Measurements from ENCODE around the gene AP5B1. TPM values are rescaled to one million over a fixed set of nuclear protein-coding genes. Genes with fewer than 3 reads are reported as not detected.

Gene AP5B1
- total RNA-seq, 2 experiments from 2014 or later: 25.0 to 25.8 TPM

DNA sequence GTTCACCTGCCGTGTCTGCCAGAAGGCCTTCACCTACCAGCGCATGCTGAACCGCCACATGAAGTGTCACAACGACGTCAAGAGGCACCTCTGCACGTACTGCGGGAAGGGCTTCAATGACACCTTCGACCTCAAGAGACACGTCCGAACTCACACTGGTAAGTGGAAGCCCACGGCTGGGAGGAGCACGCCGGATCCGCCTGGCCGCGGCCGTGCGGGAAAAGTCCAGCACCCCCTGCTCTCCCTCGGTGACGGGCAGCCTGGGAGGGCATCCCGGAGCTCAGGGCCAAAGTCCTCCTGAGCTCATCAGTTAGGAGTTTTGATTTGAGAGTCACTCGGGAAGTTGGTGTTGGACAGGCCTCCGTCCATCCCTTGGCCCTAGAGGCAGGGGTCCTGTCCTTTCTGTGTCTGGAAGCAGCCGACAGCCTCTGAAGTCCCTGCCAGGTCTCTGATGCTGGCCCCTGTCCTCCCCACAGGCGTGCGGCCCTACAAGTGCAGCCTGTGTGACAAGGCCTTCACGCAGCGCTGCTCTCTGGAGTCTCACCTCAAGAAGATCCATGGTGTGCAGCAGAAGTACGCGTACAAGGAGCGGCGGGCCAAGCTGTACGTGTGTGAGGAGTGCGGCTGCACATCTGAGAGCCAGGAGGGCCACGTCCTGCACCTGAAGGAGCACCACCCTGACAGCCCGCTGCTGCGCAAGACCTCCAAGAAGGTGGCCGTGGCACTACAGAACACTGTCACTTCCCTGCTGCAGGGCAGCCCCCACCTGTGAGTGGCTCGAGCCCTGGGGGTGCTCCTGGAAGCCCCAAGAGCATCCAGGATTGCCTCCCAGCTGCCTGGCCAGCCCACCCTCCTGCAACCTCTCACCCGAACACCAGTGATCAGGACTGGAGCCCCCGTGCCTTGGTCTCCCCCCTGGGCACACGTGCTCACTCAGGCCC, 14.1 kb upstream of the AP5B1 start:
- ATAC-seq (no peak), DNase-seq (no peak)
- Mint-ChIP-seq H3K4me3 (no peak overlapping the region), H3K27ac (no peak overlapping the region), H3K36me3 (no peaks in the 10 kb centered on the region), H3K27me3 (peaks cover 18% of the 10 kb centered on the region), H3K9me3 (ENCODE audit: low read depth) (no peaks in the 10 kb centered on the region), H3K4me1 (peaks cover 23% of the 10 kb centered on the region)
- CTCF ChIA-PET: interaction anchor here (1.0 kb wide), 1 partner anchor 15 kb away, joined by 3 read pairs; no protein-coding TSS in a partner anchor

DNA sequence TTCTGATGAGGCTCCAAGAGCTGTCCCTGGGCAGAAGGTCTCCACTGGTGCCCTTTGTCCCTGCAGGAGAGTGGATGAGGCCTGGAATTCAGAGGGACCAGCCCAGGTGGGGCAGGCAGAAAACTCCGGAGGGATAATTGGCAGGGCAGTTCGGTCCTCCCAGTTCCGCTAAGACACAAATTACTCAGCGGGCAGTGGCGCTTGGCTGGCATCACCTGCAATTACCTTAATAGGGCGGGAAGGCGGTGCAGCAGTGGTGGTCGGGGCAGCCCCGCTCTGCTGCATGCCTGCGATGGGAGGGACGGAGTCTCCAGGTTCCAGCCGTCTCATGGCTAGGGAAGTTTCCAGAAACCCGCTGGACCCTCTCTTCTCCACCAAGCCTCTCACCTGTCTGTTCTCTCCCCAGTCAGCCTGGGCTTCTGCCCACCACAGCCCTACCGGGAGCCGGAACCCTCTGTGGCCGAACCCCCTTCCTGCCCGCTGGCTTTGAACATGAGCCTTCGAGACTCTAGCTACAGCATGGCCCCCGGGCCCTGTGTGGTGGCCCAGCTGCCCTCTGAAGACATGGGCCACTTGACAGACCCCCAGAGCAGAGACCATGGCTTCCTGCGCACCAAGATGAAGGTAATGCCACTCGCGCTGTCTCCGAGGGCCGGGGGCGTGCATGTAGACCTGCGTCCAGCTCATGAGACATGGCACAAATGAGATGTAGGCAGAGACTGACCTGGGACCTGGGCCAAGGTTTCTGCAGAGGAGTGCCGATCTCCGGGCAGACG, 13.0 kb upstream of the AP5B1 start:
- Mint-ChIP-seq H3K9me3 (ENCODE audit: low read depth) (no peaks in the 10 kb centered on the region), H3K27ac (no peak overlapping the region), H3K36me3 (no peaks in the 10 kb centered on the region), H3K27me3 (peaks cover 24% of the 10 kb centered on the region), H3K4me3 (no peak overlapping the region), H3K4me1 (peaks cover 19% of the 10 kb centered on the region)
- ATAC-seq: no peak
- no peak for DNase-seq
- CTCF ChIA-PET: interaction anchor here (2.1 to 6.8 kb wide), 2 partner anchors 14 to 24 kb away, joined by 9 to 67 read pairs; partner anchors contain the start of gene AP5B1

DNA sequence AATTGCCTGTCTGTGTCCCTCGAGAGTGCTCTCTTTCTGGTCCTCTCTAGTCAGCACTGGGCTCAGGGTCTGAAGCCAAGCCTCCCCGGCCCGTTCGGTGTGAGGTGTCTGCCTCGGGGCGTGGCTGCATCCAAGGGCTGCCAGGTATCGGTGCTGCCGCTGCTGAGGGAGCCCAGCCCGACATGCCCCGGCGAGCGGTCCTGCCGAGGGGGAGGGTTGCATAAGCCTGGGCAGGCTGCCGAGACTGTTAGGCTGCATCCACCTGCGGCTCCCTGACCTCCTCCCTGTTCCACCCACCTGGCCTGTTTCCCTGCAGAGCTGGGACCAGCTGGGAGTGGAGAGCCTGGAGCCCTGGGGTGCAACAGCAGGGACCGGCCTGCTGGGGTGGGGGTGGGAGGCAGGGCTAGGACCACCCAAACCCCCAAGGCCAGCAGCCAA, 12.4 kb upstream of the AP5B1 start:
- H3K36me3 Mint-ChIP-seq: no peaks in the 10 kb centered on the region
- no peaks in the 10 kb centered on the region for H3K9me3 Mint-ChIP-seq (ENCODE audit: low read depth)
- no peak overlapping the region for H3K4me3 Mint-ChIP-seq
- peaks cover 17% of the 10 kb centered on the region for H3K4me1 Mint-ChIP-seq
- ATAC-seq: no peak
- H3K27ac Mint-ChIP-seq: no peak overlapping the region
- H3K27me3 Mint-ChIP-seq: peaks cover 29% of the 10 kb centered on the region
- CTCF ChIA-PET: interaction anchor here (0.8 to 6.8 kb wide), 5 partner anchors 10 to 81 kb away, joined by 3 to 67 read pairs (median 13); partner anchors contain the start of genes AP5B1 and KAT5
- no peak for DNase-seq

DNA sequence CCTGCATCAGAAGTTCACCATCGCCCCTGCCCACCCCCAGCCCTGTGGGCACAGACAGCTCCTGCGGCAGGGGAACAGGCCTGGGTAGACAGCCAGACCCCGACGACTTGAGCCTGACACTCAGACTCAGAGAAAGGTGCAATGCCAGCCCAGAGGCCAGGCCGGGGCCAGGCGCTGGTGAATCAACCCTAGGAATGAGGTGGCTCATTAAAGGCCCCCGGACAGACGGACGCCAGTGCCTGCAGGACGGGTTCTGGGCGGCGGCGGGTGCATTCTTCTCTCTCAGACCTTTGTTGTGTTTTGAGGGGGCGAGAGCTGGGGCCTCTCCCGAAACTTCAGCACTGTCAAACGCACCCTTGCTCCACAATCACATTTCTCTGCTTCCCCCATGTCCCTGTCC, 11.7 kb upstream of the AP5B1 start:
- Mint-ChIP-seq H3K9me3 (ENCODE audit: low read depth) (no peaks in the 10 kb centered on the region), H3K36me3 (no peaks in the 10 kb centered on the region), H3K27me3 (peaks cover 32% of the 10 kb centered on the region), H3K4me1 (peaks cover 19% of the 10 kb centered on the region), H3K4me3 (no peak overlapping the region), H3K27ac (peak overlapping the region; percentile 47)
- CTCF ChIA-PET: interaction anchor here (0.8 to 6.8 kb wide), 6 partner anchors 9 to 92 kb away, joined by 3 to 67 read pairs (median 11); partner anchors contain the start of genes AP5B1 and KAT5
- DNase-seq (no peak), ATAC-seq (no peak)

DNA sequence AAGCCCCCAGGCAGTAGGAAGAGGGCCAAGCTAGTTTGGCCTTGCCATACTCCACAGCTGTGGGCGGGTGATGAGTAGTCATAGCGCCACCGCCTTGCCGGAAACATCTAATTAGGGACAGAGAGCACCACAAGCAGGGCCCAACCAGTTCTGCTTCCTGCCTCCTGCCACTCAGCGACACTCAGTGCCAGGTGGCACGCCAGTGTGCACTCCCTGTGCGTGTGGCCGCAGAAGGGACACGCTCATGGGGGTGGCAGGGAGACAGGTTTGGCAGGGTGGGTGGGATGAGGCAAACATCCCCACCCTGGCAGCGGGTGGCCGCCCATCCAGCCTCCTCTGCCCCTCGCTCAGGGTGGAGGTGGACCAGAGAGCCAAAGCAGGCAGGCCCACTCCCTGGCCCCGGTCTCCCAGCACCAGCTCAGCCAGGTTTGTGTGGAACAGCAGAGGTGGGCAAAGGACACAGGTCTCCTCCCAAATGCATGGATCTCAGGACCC, 11.0 kb upstream of the AP5B1 start:
- peak; percentile 85 for DNase-seq
- Mint-ChIP-seq H3K4me3 (no peak overlapping the region), H3K36me3 (peaks cover 1% of the 10 kb centered on the region), H3K27me3 (peaks cover 34% of the 10 kb centered on the region), H3K27ac (peak overlapping the region; percentile 73), H3K9me3 (ENCODE audit: low read depth) (no peaks in the 10 kb centered on the region), H3K4me1 (peaks cover 22% of the 10 kb centered on the region)
- ATAC-seq: peak; percentile 95
- CTCF ChIA-PET: interaction anchor here (1.1 to 6.8 kb wide), 7 partner anchors 12 to 97 kb away, joined by 3 to 67 read pairs (median 9); partner anchors contain the start of genes AP5B1, FIBP and KAT5

DNA sequence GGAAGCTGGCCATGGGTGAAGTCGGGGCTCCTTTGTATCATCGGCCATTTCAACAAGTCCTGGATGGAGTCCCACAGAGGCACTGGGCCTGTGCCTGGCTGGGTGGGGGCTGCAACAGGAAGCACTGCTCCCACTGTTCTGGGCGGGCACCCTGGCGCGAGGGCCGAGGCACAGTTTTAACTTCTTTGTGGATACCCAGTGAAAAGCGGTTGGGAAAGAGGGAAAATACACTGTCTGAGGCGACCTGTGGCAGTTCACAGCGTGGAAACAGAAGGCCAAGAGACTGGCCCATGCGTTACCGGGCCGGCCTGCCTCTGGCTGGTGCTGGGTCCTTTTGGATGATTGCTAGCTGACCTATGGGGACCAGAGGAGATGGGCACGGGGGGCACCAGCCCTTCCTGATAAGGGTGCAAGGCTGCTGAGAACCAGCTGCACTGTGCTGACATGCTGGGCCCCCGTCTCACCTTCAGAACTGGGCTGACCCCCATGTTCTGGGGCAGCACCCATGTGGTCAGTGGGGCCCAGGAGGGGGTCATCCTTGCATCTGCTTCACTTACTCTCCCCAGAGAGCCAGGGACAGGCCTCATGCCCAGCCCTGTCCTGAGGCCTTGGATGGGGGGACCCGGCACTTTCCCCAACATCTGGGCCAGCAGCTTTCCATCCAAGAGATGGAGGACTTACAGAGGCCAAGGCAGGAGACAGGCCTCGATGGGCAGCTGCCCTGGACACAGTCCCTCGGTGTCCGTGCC, 10.3 kb upstream of the AP5B1 start:
- peaks cover 19% of the 10 kb centered on the region for H3K4me1 Mint-ChIP-seq
- H3K36me3 Mint-ChIP-seq: peaks cover 1% of the 10 kb centered on the region
- no peaks in the 10 kb centered on the region for H3K9me3 Mint-ChIP-seq (ENCODE audit: low read depth)
- H3K4me3 Mint-ChIP-seq: no peak overlapping the region
- ATAC-seq (peak; percentile 4), DNase-seq (no peak)
- H3K27me3 Mint-ChIP-seq: peaks cover 36% of the 10 kb centered on the region
- peak overlapping the region; percentile 73 for H3K27ac Mint-ChIP-seq
- CTCF ChIA-PET: interaction anchor here (0.8 to 6.8 kb wide), 8 partner anchors 11 to 97 kb away, joined by 3 to 67 read pairs (median 8); partner anchors contain the start of genes AP5B1, FIBP and KAT5

DNA sequence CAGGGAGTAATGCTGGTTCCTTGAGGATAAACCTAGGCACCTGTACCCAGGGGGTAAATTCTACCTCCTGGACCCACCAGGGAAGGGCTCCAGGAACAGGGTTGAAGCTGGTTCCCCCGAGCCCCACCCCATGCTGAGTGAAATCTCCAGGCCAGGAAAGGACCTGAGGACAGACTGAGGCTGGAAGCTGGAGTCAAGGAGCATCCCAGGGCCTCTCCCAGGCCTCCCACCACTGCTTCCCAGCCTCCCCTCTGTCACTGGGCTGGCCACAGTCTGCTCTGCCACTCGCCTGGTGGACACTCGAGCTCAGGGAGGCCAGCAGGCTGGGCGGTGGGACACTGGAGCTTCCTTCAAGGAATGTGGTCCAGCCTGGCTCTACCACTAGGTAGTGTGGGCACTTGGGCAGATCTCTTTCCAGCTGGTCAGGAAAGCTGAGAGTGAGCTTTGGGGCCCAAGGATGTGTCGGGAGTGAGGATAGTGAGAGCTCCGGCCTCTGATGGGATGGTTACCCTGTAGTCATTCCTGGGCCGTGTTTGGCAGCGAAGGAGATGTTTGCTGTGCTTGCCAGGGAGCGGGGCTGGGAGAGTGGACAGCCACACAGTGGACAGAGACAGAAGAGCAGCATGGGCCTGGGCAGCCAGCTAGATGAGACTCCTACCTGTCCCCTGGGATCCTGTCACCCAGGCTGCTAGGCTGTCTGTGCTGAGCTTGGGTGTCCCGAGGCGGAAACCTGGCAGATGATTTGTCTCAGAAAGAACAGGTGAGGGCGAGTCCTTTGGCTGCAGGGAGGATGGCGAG, 9.5 kb upstream of the AP5B1 start:
- CTCF ChIA-PET: interaction anchor here (0.8 to 6.8 kb wide), 6 partner anchors 11 to 98 kb away, joined by 3 to 67 read pairs (median 4); partner anchors contain the start of genes AP5B1 and FIBP
- ATAC-seq (no peak), DNase-seq (no peak)
- Mint-ChIP-seq H3K4me1 (peaks cover 23% of the 10 kb centered on the region), H3K9me3 (ENCODE audit: low read depth) (no peaks in the 10 kb centered on the region), H3K36me3 (peaks cover 1% of the 10 kb centered on the region), H3K27me3 (peaks cover 42% of the 10 kb centered on the region), H3K4me3 (no peak overlapping the region), H3K27ac (no peak overlapping the region)

DNA sequence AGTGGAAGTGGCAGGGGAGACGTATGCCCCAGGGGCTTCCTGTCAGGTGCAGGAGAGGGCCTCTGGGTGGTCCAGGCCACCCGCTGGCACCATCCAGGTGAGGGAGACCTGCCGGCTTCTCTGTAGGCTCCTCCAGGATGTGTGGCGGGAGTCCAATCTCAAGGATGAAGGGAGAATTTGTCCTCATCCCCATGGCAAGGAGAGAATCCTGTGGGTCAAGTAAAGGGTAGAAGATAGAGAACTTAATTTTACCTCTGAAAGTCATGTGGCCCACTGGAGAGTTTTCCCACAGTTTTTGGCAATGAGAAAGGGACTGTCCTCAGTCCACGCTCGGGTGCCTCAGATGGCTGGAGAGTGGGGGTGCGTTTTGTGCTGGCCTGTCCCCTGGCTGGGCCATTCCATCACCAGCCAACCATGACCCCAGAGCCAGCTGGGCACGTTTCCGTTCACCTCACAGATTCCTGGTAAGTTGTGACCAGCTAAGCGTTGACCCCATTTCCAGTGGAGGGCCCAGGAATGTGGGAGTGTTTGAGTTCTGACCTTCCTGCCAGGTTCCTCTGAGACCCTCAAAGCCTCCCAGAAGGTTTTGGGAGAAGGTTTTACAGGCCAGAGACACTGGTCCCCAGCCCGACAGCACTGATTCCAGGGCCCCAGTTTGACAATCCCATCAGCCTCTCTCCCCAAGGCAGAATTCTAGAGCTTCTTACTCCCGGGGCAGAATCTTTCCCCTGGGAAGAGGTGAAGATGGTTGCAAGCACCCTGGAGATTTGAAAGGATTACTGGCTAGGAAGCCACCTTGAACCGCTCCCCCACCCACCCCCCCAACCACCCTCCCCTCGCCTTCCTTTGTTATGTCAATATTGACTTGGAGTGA, 8.7 kb upstream of the AP5B1 start:
- Mint-ChIP-seq H3K27ac (no peak overlapping the region), H3K4me3 (no peak overlapping the region), H3K36me3 (peaks cover 1% of the 10 kb centered on the region), H3K9me3 (ENCODE audit: low read depth) (no peaks in the 10 kb centered on the region), H3K4me1 (peaks cover 26% of the 10 kb centered on the region), H3K27me3 (peaks cover 45% of the 10 kb centered on the region)
- ATAC-seq (no peak), DNase-seq (no peak)
- CTCF ChIA-PET: interaction anchor here (1.5 to 6.8 kb wide), 4 partner anchors 10 to 84 kb away, joined by 3 to 67 read pairs (median 20); partner anchors contain the start of gene AP5B1

DNA sequence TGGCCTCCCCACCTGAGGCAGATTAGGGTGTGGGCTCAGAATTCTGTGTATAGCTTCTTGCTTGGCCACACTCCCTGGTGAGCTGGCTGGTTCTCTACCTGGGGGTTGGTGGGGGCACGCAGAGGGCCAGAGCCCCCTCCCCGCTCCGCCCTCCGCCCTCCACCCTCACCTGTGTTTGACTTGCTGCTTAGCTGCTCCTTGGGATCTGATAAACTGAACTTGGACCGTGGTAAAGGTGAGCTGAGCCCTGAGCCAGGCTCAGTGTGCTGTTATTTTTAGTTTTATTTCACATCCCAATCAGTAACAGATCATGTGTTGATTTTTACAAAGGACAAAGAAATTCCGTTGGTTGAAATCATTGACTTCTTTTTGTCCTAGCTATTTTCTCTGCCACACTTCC, 8.0 kb upstream of the AP5B1 start:
- ATAC-seq: no peak
- no peak overlapping the region for H3K27ac Mint-ChIP-seq
- peaks cover 26% of the 10 kb centered on the region for H3K4me1 Mint-ChIP-seq
- no peaks in the 10 kb centered on the region for H3K9me3 Mint-ChIP-seq (ENCODE audit: low read depth)
- H3K4me3 Mint-ChIP-seq: no peak overlapping the region
- DNase-seq: no peak
- CTCF ChIA-PET: interaction anchor here (1.5 to 6.8 kb wide), 4 partner anchors 9 to 83 kb away, joined by 3 to 67 read pairs (median 20); partner anchors contain the start of gene AP5B1
- H3K27me3 Mint-ChIP-seq: peaks cover 51% of the 10 kb centered on the region
- peaks cover 1% of the 10 kb centered on the region for H3K36me3 Mint-ChIP-seq

DNA sequence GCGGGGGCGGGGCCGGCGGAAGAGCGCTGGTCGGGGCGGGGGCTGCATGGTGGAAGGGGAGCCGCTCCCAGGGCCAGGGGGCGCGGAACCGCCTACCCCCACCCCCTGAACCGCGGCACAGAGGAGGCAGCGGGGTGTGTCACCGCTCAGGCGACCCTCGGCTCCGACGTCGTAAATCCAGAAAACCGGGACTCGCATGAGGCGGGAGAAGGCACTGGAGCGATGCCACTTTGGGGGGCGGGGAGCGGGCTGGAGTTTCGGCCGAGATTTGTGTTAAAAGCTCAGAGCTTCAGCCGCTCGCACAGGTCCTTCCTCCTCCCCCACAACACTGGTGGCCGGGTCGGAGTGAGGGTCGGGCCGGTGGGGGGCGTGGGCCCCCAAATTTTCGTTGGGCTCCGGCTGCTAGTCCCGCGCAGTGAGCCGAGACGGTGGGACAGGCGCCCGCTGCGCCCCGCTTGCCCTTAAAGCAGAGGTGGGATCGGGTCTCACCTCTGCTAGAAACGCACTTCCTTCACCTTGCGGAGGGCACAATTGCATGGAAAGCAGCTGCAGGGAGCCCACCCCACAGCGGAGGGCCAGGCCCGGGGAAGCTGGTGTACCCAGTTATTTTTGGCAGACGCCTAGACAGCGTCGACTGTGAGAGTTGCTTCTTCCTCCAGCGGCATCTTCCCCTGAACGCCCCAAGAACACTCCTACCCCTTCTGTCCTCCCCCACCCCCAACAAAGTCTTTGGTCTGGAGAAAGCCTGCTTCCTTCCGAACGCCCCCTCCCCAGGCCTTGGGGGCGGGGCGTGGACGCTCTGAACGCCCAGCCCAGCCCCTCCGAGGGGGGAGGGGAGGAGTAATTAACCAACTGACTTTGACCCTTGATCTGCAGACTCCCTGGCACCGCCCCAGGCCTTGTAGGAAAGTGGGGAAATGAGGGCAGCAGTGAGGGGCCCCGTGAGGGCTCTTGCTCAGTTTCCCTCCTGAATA, 7.2 kb upstream of the AP5B1 start:
- no peak for DNase-seq
- Mint-ChIP-seq H3K4me3 (no peak overlapping the region), H3K27ac (no peak overlapping the region), H3K4me1 (peaks cover 29% of the 10 kb centered on the region), H3K9me3 (ENCODE audit: low read depth) (no peaks in the 10 kb centered on the region), H3K36me3 (peaks cover 1% of the 10 kb centered on the region), H3K27me3 (peaks cover 55% of the 10 kb centered on the region)
- CTCF ChIA-PET: interaction anchor here (0.9 to 6.8 kb wide), 5 partner anchors 8 to 77 kb away, joined by 3 to 67 read pairs (median 4); partner anchors contain the start of gene AP5B1
- ATAC-seq: no peak
